Measurements from ENCODE around the gene KLHL26.

The KLHL26 gene

DNA sequence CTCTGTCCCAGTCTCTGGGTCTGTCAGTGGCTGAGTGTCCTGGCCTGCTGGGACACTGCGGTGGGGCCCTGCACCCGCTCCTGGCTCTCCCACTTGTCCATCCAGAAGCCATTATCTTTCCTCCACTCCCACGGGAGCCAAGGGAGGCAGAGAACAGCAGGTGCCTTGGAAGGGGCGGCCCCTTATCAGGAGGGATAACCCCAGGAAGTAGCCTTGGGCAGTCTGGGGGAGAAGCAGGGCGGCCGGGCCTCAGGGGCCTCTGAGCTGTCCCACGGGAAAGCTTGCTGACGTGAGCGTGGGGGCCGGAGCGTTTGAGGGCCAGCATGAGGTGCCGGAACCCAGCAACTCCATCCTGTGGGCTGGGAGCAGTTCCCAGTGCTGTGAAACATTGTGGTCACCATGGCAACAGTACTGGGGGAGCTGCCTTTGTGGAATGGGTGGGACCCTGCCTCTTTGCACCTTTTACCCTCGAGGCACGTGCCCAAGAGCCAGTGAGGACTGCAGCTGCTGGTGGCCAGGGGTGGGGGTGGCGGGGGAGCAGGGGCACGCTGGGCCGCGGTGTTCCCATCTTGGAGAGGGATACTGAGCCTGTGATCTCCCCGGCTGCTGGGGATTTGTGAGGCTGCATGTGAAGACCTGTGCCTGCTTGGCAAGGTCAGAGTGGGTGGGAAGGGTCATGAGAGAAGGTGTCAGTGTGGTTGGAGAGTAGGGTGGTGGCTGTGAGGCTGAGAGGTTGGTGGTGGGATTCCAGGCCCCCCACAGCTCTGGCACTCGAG is 20.9 kb downstream of the KLHL26 start:
- Histone ChIP-seq H3K27ac (ENCODE audit: low read length) (no peak overlapping the region), H3K36me3 (ENCODE audit: control insufficient read depth, insufficient read depth, low read length) (no peaks in the 10 kb centered on the region), H3K4me3 (ENCODE audit: low read length) (no peak overlapping the region), H3K9me3 (ENCODE audit: control insufficient read depth, insufficient read depth, low read length) (no peaks in the 10 kb centered on the region), H3K4me1 (ENCODE audit: control insufficient read depth, insufficient read depth, low read length) (no peaks in the 10 kb centered on the region; the same call in 1 of the 2 replicates), H3K27me3 (ENCODE audit: control insufficient read depth, insufficient read depth, low read length) (no peaks in the 10 kb centered on the region)
- no CpG with 5 or more reads among the region's 20 CpGs for WGBS (ENCODE audit: insufficient coverage, insufficient read length)
- no peak for DNase-seq (ENCODE audit: low read depth, low spot score)

- no CpG with 5 or more reads among the region's 4 CpGs for WGBS (ENCODE audit: insufficient coverage, insufficient read length)
- Histone ChIP-seq H3K27me3 (ENCODE audit: control insufficient read depth, insufficient read depth, low read length) (no peaks in the 10 kb centered on the region), H3K27ac (ENCODE audit: low read length) (no peak overlapping the region)
Measured at GRCh38 chr19:18658366-18658855, 21.6 kb downstream of the KLHL26 start.

GRCh38 chr19:18659281-18660050 is 22.6 kb downstream of the KLHL26 start:
- no CpG with 5 or more reads among the region's 30 CpGs for WGBS (ENCODE audit: insufficient coverage, insufficient read length)
- no peaks in the 10 kb centered on the region; the same call in none of the 2 replicates for H3K4me1 ChIP-seq (ENCODE audit: control insufficient read depth, insufficient read depth, low read length)
- H3K27me3 ChIP-seq (ENCODE audit: control insufficient read depth, insufficient read depth, low read length) = no peaks in the 10 kb centered on the region
- no peak overlapping the region for H3K27ac ChIP-seq (ENCODE audit: low read length)
- no peak for DNase-seq (ENCODE audit: low read depth, low spot score)
- no peak overlapping the region for H3K4me3 ChIP-seq (ENCODE audit: low read length)
- no peaks in the 10 kb centered on the region for H3K36me3 ChIP-seq (ENCODE audit: control insufficient read depth, insufficient read depth, low read length)
- no peaks in the 10 kb centered on the region for H3K9me3 ChIP-seq (ENCODE audit: control insufficient read depth, insufficient read depth, low read length)

More at GRCh38 chr19:18658366-18658855, 21.6 kb downstream of the KLHL26 start:
- DNase-seq (ENCODE audit: low read depth, low spot score) = no peak
- Histone ChIP-seq H3K36me3 (ENCODE audit: control insufficient read depth, insufficient read depth, low read length) (no peaks in the 10 kb centered on the region), H3K4me3 (ENCODE audit: low read length) (no peak overlapping the region), H3K4me1 (ENCODE audit: control insufficient read depth, insufficient read depth, low read length) (no peaks in the 10 kb centered on the region; the same call in 1 of the 2 replicates), H3K9me3 (ENCODE audit: control insufficient read depth, insufficient read depth, low read length) (no peaks in the 10 kb centered on the region)

DNA sequence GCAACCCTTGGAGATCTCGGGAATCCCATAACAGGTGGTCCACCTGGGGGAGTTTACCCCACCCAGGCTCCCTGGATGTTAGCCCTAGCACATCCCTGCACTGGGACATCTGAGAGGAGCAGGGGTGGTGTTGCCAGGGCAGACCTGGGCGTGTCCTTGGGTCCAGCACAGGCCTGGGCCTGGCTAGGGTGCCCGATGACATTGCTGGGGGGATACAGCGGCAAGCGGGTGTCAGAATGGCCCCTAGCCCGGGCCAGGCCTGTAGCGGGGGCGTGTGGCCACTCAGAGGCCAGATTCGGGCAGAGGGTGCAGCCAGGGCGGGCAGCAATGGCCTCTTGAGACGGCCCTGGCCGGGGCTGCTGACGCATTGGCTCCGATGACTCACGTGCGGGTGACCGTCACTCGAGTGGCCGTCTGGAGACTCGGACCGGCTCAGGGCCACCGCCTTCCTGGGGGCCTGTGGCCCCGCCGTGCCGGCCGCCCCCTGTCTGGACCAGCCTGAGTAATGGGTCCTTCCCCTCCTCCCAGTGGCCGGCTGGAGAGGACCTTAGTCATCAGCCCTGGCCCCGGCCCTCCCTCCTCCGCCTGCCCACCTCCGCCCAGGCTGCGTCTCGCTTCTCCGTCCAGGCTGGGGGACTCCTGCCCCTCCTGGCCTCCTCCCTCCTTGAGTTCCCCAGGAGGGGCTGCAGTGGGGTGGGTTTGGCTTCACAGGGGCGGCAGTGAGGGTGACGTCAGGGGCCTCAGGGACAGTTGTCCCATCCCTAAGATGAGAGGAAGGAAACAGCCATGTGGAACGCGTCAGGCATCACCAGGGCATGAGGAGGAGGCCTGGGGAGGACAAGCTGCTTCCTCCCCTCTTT is 23.5 kb downstream of the KLHL26 start:
- Histone ChIP-seq H3K9me3 (ENCODE audit: control insufficient read depth, insufficient read depth, low read length) (no peaks in the 10 kb centered on the region), H3K27ac (ENCODE audit: low read length) (no peak overlapping the region), H3K4me1 (ENCODE audit: control insufficient read depth, insufficient read depth, low read length) (no peaks in the 10 kb centered on the region; the same call in none of the 2 replicates), H3K4me3 (ENCODE audit: low read length) (no peak overlapping the region), H3K36me3 (ENCODE audit: control insufficient read depth, insufficient read depth, low read length) (no peaks in the 10 kb centered on the region), H3K27me3 (ENCODE audit: control insufficient read depth, insufficient read depth, low read length) (no peaks in the 10 kb centered on the region)
- no CpG with 5 or more reads among the region's 37 CpGs for WGBS (ENCODE audit: insufficient coverage, insufficient read length)
- DNase-seq (ENCODE audit: low read depth, low spot score) = no peak

GRCh38 chr19:18660939-18661670 is 24.3 kb downstream of the KLHL26 start:
- DNase-seq (ENCODE audit: low read depth, low spot score) = no peak
- Histone ChIP-seq H3K9me3 (ENCODE audit: control insufficient read depth, insufficient read depth, low read length) (no peaks in the 10 kb centered on the region), H3K4me3 (ENCODE audit: low read length) (no peak overlapping the region), H3K4me1 (ENCODE audit: control insufficient read depth, insufficient read depth, low read length) (no peaks in the 10 kb centered on the region; the same call in none of the 2 replicates), H3K36me3 (ENCODE audit: control insufficient read depth, insufficient read depth, low read length) (no peaks in the 10 kb centered on the region), H3K27ac (ENCODE audit: low read length) (no peak overlapping the region), H3K27me3 (ENCODE audit: control insufficient read depth, insufficient read depth, low read length) (no peaks in the 10 kb centered on the region)
- WGBS (ENCODE audit: insufficient coverage, insufficient read length) = no CpG with 5 or more reads among the region's 10 CpGs

- no CpG with 5 or more reads among the region's 15 CpGs for WGBS (ENCODE audit: insufficient coverage, insufficient read length)
- H3K4me1 ChIP-seq (ENCODE audit: control insufficient read depth, insufficient read depth, low read length) = no peaks in the 10 kb centered on the region; the same call in none of the 2 replicates
- no peak overlapping the region for H3K27ac ChIP-seq (ENCODE audit: low read length)
- H3K9me3 ChIP-seq (ENCODE audit: control insufficient read depth, insufficient read depth, low read length) = no peaks in the 10 kb centered on the region
- no peaks in the 10 kb centered on the region for H3K27me3 ChIP-seq (ENCODE audit: control insufficient read depth, insufficient read depth, low read length)
- peaks cover 8% of the 10 kb centered on the region for H3K36me3 ChIP-seq (ENCODE audit: control insufficient read depth, insufficient read depth, low read length)
- DNase-seq (ENCODE audit: low read depth, low spot score) = no peak
- no peak overlapping the region for H3K4me3 ChIP-seq (ENCODE audit: low read length)
Measured at GRCh38 chr19:18662972-18663732, 26.3 kb downstream of the KLHL26 start.

- Histone ChIP-seq H3K9me3 (ENCODE audit: control insufficient read depth, insufficient read depth, low read length) (no peaks in the 10 kb centered on the region), H3K27ac (ENCODE audit: low read length) (no peak overlapping the region), H3K27me3 (ENCODE audit: control insufficient read depth, insufficient read depth, low read length) (no peaks in the 10 kb centered on the region), H3K4me3 (ENCODE audit: low read length) (no peak overlapping the region), H3K36me3 (ENCODE audit: control insufficient read depth, insufficient read depth, low read length) (peaks cover 16% of the 10 kb centered on the region), H3K4me1 (ENCODE audit: control insufficient read depth, insufficient read depth, low read length) (no peaks in the 10 kb centered on the region; the same call in 1 of the 2 replicates)
- no peak for DNase-seq (ENCODE audit: low read depth, low spot score)
- no CpG with 5 or more reads among the region's 14 CpGs for WGBS (ENCODE audit: insufficient coverage, insufficient read length)
Measured at GRCh38 chr19:18663940-18664530, 27.2 kb downstream of the KLHL26 start.

- no CpG with 5 or more reads among the region's 22 CpGs for WGBS (ENCODE audit: insufficient coverage, insufficient read length)
Measured at GRCh38 chr19:18665771-18666202, 29.0 kb downstream of the KLHL26 start.

DNA sequence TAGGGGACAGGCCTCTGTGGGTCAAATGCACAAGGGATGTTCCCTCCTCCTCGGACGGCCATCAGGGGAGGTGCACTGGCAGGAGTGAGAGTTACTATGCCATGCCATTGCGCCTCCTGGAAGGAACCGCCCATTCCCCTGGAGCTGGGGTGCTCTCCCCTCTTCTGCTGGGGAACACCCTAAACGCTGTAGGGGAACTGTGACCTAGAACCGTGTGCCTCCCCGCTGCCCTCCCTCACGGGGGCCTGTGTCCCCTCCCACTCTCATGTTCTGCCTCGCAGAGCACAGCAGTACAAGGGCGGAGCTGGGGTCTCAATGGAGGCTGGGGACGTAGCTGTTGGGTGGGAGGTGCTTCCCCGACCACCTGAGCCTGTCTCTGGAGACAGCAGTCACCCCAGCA is 29.5 kb downstream of the KLHL26 start:
- no peaks in the 10 kb centered on the region for H3K9me3 ChIP-seq (ENCODE audit: control insufficient read depth, insufficient read depth, low read length)
- no peaks in the 10 kb centered on the region; the same call in 1 of the 2 replicates for H3K4me1 ChIP-seq (ENCODE audit: control insufficient read depth, insufficient read depth, low read length)
- no CpG with 5 or more reads among the region's 12 CpGs for WGBS (ENCODE audit: insufficient coverage, insufficient read length)
- H3K4me3 ChIP-seq (ENCODE audit: low read length) = no peak overlapping the region
- no peak overlapping the region for H3K27ac ChIP-seq (ENCODE audit: low read length)
- peaks cover 18% of the 10 kb centered on the region for H3K36me3 ChIP-seq (ENCODE audit: control insufficient read depth, insufficient read depth, low read length)
- no peaks in the 10 kb centered on the region for H3K27me3 ChIP-seq (ENCODE audit: control insufficient read depth, insufficient read depth, low read length)
- no peak for DNase-seq (ENCODE audit: low read depth, low spot score)

More at GRCh38 chr19:18665771-18666202, 29.0 kb downstream of the KLHL26 start:
- Histone ChIP-seq H3K9me3 (ENCODE audit: control insufficient read depth, insufficient read depth, low read length) (no peaks in the 10 kb centered on the region), H3K4me3 (ENCODE audit: low read length) (no peak overlapping the region), H3K27me3 (ENCODE audit: control insufficient read depth, insufficient read depth, low read length) (no peaks in the 10 kb centered on the region), H3K4me1 (ENCODE audit: control insufficient read depth, insufficient read depth, low read length) (no peaks in the 10 kb centered on the region; the same call in 1 of the 2 replicates), H3K27ac (ENCODE audit: low read length) (no peak overlapping the region), H3K36me3 (ENCODE audit: control insufficient read depth, insufficient read depth, low read length) (peaks cover 18% of the 10 kb centered on the region)
- no peak for DNase-seq (ENCODE audit: low read depth, low spot score)

All from iPS DF 6.9 (cell line).